GM12873 (cell line): ENCODE results near the gene SLC51A.

Source experiments
- CTCF ChIP-seq: IDR thresholded peaks from 2 replicates; pipeline ENCODE4 v1.5.1; 2012; ENCODE audit warnings: low read depth, mild to moderate bottlenecking, moderate library complexity, low read length, control low read depth; ENCODE audit not compliant: insufficient read depth; ENCODE audit errors: missing control alignments

The SLC51A gene

GRCh38 chr3:196232882-196233251, 16.5 kb downstream of the SLC51A start:
- TF ChIP-seq CTCF: no peak

GRCh38 chr3:196235452-196236122, 19.3 kb downstream of the SLC51A start:
- TF ChIP-seq CTCF: no peak

GRCh38 chr3:196236223-196236622, 19.9 kb downstream of the SLC51A start:
- no peak for TF ChIP-seq CTCF

- no peak for TF ChIP-seq CTCF
These were observed 20.9 kb downstream of the SLC51A start for GRCh38 chr3:196237203-196237602.

- TF ChIP-seq CTCF: no peak
These were observed 22.6 kb downstream of the SLC51A start for GRCh38 chr3:196238612-196239560.

GRCh38 chr3:196240424-196240823, 24.1 kb downstream of the SLC51A start:
- TF ChIP-seq CTCF: no peak

- TF ChIP-seq CTCF: no peak
These were observed 25.4 kb downstream of the SLC51A start for GRCh38 chr3:196241704-196242103.
